HG03378 (cell line): ENCODE data around the gene EFS.
"Not testable (repeated sequence)": the region's sequence is repeated elsewhere in the genome, so short reads cannot be mapped to it uniquely, and the experiment has no call there.

Experiments
- ATAC-seq: cut with Tn5 transposase; IDR thresholded peaks from one replicate; pipeline ENCODE4 v1.9.1; 2021; ENCODE audit warnings: mild to moderate bottlenecking, moderate library complexity; ENCODE audit not compliant: unreplicated experiment

Gene EFS

GRCh38 chr14:23399136-23399535 is 34.2 kb upstream of the EFS start:
- ATAC-seq: no peak

GRCh38 chr14:23398348-23398747 is 33.4 kb upstream of the EFS start:
- no peak for ATAC-seq

- ATAC-seq: no peak
Observed at GRCh38 chr14:23396781-23397407, 31.9 kb upstream of the EFS start.

- ATAC-seq: no peak
Observed at GRCh38 chr14:23396126-23396525, 31.2 kb upstream of the EFS start.

GRCh38 chr14:23392613-23393012 is 27.6 kb upstream of the EFS start:
- ATAC-seq: no peak

- ATAC-seq: not testable (repeated sequence)
Observed at GRCh38 chr14:23389871-23390270, 24.9 kb upstream of the EFS start.

GRCh38 chr14:23389396-23389795 is 24.4 kb upstream of the EFS start:
- ATAC-seq: no peak

- no peak for ATAC-seq
Observed at GRCh38 chr14:23388996-23389395, 24.0 kb upstream of the EFS start.

- no peak for ATAC-seq
Observed at GRCh38 chr14:23387916-23388882, 23.2 kb upstream of the EFS start.

- no peak for ATAC-seq
Observed at GRCh38 chr14:23386999-23387398, 22.0 kb upstream of the EFS start.

- ATAC-seq: not testable (repeated sequence)
Observed at GRCh38 chr14:23386266-23386657, 21.3 kb upstream of the EFS start.

GRCh38 chr14:23385642-23386265 is 20.8 kb upstream of the EFS start:
- ATAC-seq: no peak

- ATAC-seq: no peak
Observed at GRCh38 chr14:23385244-23385641, 20.3 kb upstream of the EFS start.

- ATAC-seq: no peak
Observed at GRCh38 chr14:23384364-23385080, 19.6 kb upstream of the EFS start.

GRCh38 chr14:23382731-23383440 is 17.9 kb upstream of the EFS start:
- ATAC-seq: no peak

- no peak for ATAC-seq
Observed at GRCh38 chr14:23382276-23382675, 17.3 kb upstream of the EFS start.

- ATAC-seq: no peak
Observed at GRCh38 chr14:23381871-23382270, 16.9 kb upstream of the EFS start.

- ATAC-seq: no peak
Observed at GRCh38 chr14:23380976-23381375, 16.0 kb upstream of the EFS start.

- ATAC-seq: no peak
Observed at GRCh38 chr14:23380197-23380914, 15.4 kb upstream of the EFS start.
